ENCODE measurements around the gene ZNF451.

DNA sequence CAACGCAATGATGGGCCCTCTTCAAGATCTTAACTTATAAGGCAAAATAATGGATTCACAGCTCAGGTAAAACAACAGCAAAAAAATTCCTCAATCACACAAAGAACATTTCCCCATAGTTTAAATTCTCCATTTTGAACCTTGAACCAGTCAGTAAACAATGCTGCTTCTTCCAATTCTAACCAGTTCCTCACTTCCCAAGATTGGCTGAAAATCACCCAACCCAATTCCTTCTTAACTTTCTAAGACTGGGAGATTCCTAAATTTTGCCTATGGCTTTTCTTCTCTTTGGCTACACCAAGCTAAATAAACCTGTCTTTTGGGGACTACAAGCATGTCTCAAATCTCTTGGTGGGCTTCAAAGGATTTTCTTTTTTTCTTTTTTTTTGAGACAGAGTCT lies 3.1 kb upstream of the ZNF451 start:
- TF ChIP-seq POLR2A (IDR thresholded peaks at IDR 0.05; ENCODE audit: low read depth, low read length) (no peak), TAF1 (IDR thresholded peaks at IDR 0.05; ENCODE audit: low read depth, low read length) (no peak), POLR2AphosphoS5 (IDR thresholded peaks at IDR 0.05; ENCODE audit: low read depth, low read length) (no peak), SPI1 (IDR thresholded peaks at IDR 0.05; ENCODE audit: low read depth, low read length) (no peak), PAX5 (IDR thresholded peaks at IDR 0.05; ENCODE audit: insufficient read depth, low read length, severe bottlenecking) (no peak)
